Kidney (tissue), 14 donors: ENCODE data around the gene HHIPL1. TPM values are rescaled to one million over a fixed set of nuclear protein-coding genes. Genes with fewer than 3 reads are reported as not detected.

Experiments used
- DNase-seq, 5 donors: peaks; one replicate each; pipeline ENCODE4 v3.0.0-alpha.2; 2013 to 2020
- FAIRE-seq: peaks from 2 replicates; lab custom pipeline; 2012; peaks lifted over from hg19 to GRCh38; lab: Jason Lieb, UNC
- H3K27ac ChIP-seq, 2 donors: one replicate each; pipeline ENCODE4 v1.7.0; 2013; ENCODE audit warnings: low read depth in 2 of 2, low read length in 2 of 2, inconsistent platforms in 1 of 2
- H3K27me3 ChIP-seq: one replicate; pipeline ENCODE4 v1.7.1; 2013; ENCODE audit warnings: low read length, inconsistent platforms; ENCODE audit not compliant: control insufficient read depth, insufficient read depth
- H3K36me3 ChIP-seq, 3 donors: one replicate each; pipeline versions ENCODE4 v1.7.0 to v1.7.1; 2013; ENCODE audit warnings: low read length in 3 of 3, control low read depth in 1 of 3, inconsistent platforms in 1 of 3; ENCODE audit not compliant: insufficient read depth in 3 of 3, control insufficient read depth in 2 of 3
- H3K4me1 ChIP-seq, 3 donors: one replicate each; pipeline versions ENCODE4 v1.7.0 to v1.7.1; 2013; ENCODE audit warnings: low read length in 3 of 3, inconsistent platforms in 1 of 3, low read depth in 1 of 3; ENCODE audit not compliant: control insufficient read depth in 2 of 3, insufficient read depth in 2 of 3
- H3K4me3 ChIP-seq, 3 donors: one replicate each; pipeline versions ENCODE4 v1.7.0 to v1.8.1; 2013; ENCODE audit warnings: low read length in 3 of 3, control low read depth in 1 of 3, inconsistent platforms in 1 of 3
- H3K9ac ChIP-seq, 3 donors: one replicate each; pipeline versions ENCODE4 v1.7.0 to v1.7.1; 2013; ENCODE audit warnings: low read length in 3 of 3, control low read depth in 1 of 3, inconsistent platforms in 1 of 3
- H3K9me3 ChIP-seq, 3 donors: one replicate each; pipeline versions ENCODE4 v1.7.0 to v1.7.1; 2013; ENCODE audit warnings: low read length in 3 of 3, control low read depth in 1 of 3, inconsistent platforms in 1 of 3; ENCODE audit not compliant: control insufficient read depth in 2 of 3, insufficient read depth in 1 of 3
- intact Hi-C: fragments of 100-400 bp; cut with DNase I; formaldehyde crosslinking; loops from one replicate; pipeline ENCODE4 v1.11.1; 2022
- polyA plus RNA-seq: library from polyadenylated mRNA; stranded (reverse); fragments of 350-450 nt; fragmentation: Illumina TruSeq; extraction: RNeasy Lipid Tissue Mini Kit (QIAGEN cat#74804); gene quantifications from one replicate; pipeline ENCODE4 v1.2.3, GENCODE V29; 2014; ENCODE audit warnings: low read depth, low replicate concordance; ENCODE audit not compliant: insufficient read depth
- total RNA-seq: library from RNA; stranded (reverse); fragmentation: NEBNext Ultra II Directional; extraction: Animal tissue kit (Norgen Biotek cat#: 25700); gene quantifications from one replicate; pipeline ENCODE4 v1.2.1, GENCODE V29; 2021
- TF ChIP-seq, protein P1 (sequence below): IDR thresholded peaks from 3 replicates; pipeline ENCODE4 v1.5.1; 2012; ENCODE audit warnings: mild to moderate bottlenecking, moderate library complexity, borderline replicate concordance; ENCODE audit not compliant: insufficient read depth; ENCODE audit errors: extremely low read depth
- donor health status: control.
- donor health status: control.
- donor health status: control.
- donor health status: control.
- donor health status: control.
- donor health status: DM: yes; HTN: yes; CAD: no.
- donor health status: Normal renal cell carcinoma (clear cell type).

Gene HHIPL1
- total and polyA plus RNA-seq, 2 donors from 2014 or later, result 0.32 to 0.88 TPM

DNA sequence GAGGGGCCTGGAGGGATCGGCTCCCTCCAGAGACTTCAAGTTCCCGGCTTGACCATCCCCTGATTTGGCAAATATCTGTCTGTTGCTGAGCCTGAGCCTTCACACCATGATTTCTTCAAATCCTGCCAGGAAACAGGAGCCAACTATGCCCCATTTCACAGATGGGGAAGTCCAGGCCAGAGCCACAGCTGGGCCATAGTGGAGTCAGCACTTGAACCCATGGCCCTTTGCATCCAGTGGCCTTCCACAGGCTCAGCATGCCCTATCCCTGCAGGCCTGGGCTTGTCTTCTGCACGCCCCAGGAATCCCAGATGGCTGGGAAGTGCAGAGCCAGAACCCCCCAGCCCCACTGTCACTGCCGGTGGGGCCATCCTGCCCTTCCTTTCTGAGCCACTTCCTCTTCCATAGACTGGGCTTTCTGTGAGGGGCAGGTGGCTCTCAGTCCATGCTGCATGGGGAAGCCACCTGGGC is 84.1 kb downstream of the HHIPL1 start:
- intact Hi-C loops, result loop anchor here (5.0 kb wide), 1 partner anchor 158 kb away; no protein-coding TSS in a partner anchor
- no peaks in the 10 kb centered on the region for H3K36me3 ChIP-seq
- H3K4me1 ChIP-seq, result peaks cover 0 to 10% (median 0%) of the 10 kb centered on the region in 3 donors
- DNase-seq (peak in 2 of 5 donors; percentile 6 to 12), FAIRE-seq (no peak)
- no peak overlapping the region for H3K9ac ChIP-seq
- H3K4me3 ChIP-seq, result no peak overlapping the region
- TF ChIP-seq, protein P1, sequence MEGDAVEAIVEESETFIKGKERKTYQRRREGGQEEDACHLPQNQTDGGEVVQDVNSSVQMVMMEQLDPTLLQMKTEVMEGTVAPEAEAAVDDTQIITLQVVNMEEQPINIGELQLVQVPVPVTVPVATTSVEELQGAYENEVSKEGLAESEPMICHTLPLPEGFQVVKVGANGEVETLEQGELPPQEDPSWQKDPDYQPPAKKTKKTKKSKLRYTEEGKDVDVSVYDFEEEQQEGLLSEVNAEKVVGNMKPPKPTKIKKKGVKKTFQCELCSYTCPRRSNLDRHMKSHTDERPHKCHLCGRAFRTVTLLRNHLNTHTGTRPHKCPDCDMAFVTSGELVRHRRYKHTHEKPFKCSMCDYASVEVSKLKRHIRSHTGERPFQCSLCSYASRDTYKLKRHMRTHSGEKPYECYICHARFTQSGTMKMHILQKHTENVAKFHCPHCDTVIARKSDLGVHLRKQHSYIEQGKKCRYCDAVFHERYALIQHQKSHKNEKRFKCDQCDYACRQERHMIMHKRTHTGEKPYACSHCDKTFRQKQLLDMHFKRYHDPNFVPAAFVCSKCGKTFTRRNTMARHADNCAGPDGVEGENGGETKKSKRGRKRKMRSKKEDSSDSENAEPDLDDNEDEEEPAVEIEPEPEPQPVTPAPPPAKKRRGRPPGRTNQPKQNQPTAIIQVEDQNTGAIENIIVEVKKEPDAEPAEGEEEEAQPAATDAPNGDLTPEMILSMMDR, result no peak
- H3K27me3 ChIP-seq, result no peaks in the 10 kb centered on the region
- H3K27ac ChIP-seq, result no peak overlapping the region
- H3K9me3 ChIP-seq, result no peaks in the 10 kb centered on the region

Other genes starting within 250 kb of the HHIPL1 start
- 85.6 TPM for gene SETD3, start 164.3 kb upstream of the HHIPL1 start, total RNA-seq
- 74.0 TPM for gene SETD3, start 164.3 kb upstream of the HHIPL1 start, polyA plus RNA-seq
- gene CCNK, start 163.7 kb upstream of the HHIPL1 start, total RNA-seq, result 40.6 TPM
- 12.8 TPM for gene CCNK, start 163.7 kb upstream of the HHIPL1 start, polyA plus RNA-seq
- gene CCDC85C, start 40.9 kb upstream of the HHIPL1 start, total RNA-seq, result 21.4 TPM
- 14.7 TPM for gene CCDC85C, start 40.9 kb upstream of the HHIPL1 start, polyA plus RNA-seq
- 0.82 TPM for gene CYP46A1, start 39.2 kb downstream of the HHIPL1 start, total RNA-seq
- gene CYP46A1, start 39.2 kb downstream of the HHIPL1 start, polyA plus RNA-seq, result 2.5 TPM
- gene EML1, start 148.3 kb downstream of the HHIPL1 start, total RNA-seq, result 35.9 TPM
- gene EML1, start 148.3 kb downstream of the HHIPL1 start, polyA plus RNA-seq, result 7.9 TPM